H7 (cell line): Measurements from ENCODE around the gene KLHL42. TPM values are rescaled to one million over a fixed set of nuclear protein-coding genes. Genes with fewer than 3 reads are reported as not detected.
"Not testable (repeated sequence)": the region's sequence is repeated elsewhere in the genome, so short reads cannot be mapped to it uniquely, and the experiment has no call there.

Experiments
- DNase-seq: peaks from one replicate; pipeline ENCODE4 v3.0.0; 2012
- H3K27me3 ChIP-seq: 2 replicates; pipeline ENCODE4 v1.6.0; 2011; ENCODE audit warnings: mild to moderate bottlenecking, low read length; ENCODE audit not compliant: control insufficient read depth, insufficient read depth
- H3K36me3 ChIP-seq: replicated peaks from 2 replicates; pipeline ENCODE4 v1.5.1; 2011; ENCODE audit warnings: low read length; ENCODE audit not compliant: control insufficient read depth, insufficient read depth
- H3K4me3 ChIP-seq: 2 replicates; pipeline ENCODE4 v1.5.1; 2011; ENCODE audit warnings: low read depth, mild to moderate bottlenecking, control low read depth, low read length, moderate library complexity; ENCODE audit not compliant: insufficient read depth
- total RNA-seq: library from RNA; depleted of rRNA; stranded (reverse); fragments of >200 nt; shearing (Covaris generic); gene quantifications from 2 replicates; pipeline ENCODE4 v1.2.3, GENCODE V29; 2014; rRNA removed

The KLHL42 gene
- total RNA-seq, 1 experiment from 2014 or later: 15.6 TPM

- Histone ChIP-seq H3K27me3 (no peaks in the 10 kb centered on the region), H3K36me3 (no peaks in the 10 kb centered on the region), H3K4me3 (no peak overlapping the region)
- DNase-seq: no peak
Measured at GRCh38 chr12:27845187-27845586, 65.2 kb downstream of the KLHL42 start.

GRCh38 chr12:27845706-27846105 is 65.7 kb downstream of the KLHL42 start:
- not testable (repeated sequence) for H3K36me3 ChIP-seq, H3K4me3 ChIP-seq, H3K27me3 ChIP-seq, DNase-seq

DNA sequence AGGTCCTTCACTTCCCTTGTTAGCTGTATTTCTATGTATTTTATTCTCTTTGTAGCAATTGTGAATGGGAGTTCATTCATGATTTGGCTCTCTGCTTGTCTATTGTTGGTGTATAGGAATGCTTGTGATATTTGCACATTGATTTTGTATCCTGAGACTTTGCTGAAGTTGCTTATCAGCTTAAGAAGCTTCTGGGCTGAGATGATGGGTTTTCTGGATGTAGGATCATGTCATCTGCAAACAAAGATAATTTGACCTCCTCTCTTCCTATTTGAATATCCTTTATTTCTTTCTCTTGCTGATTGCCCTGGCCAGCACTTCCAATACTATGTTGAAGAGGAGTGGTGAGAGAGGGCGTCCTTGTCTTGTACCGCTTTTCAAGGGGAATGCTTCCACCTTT is 67.3 kb downstream of the KLHL42 start:
- not testable (repeated sequence) for DNase-seq, H3K27me3 ChIP-seq, H3K4me3 ChIP-seq, H3K36me3 ChIP-seq

DNA sequence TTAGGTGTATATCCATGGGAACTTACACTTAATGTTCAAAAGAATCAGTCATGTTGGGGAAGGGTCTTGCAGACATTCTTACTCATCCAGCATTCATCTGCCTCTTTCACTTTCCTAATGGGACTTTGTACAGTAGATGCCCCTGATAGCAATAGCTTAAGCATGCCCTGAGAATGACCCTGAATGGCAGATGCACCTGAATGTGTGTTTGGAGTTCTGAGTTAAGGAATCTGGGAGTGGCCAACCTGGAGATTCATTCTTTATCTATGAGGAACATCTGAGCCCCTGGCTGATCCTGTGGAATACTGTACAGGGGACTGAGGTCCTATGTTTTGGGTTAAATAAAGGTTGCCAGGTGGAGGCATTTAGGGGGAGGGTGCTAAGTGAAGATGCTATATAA is 71.3 kb downstream of the KLHL42 start:
- no peaks in the 10 kb centered on the region for H3K27me3 ChIP-seq
- DNase-seq: no peak

DNA sequence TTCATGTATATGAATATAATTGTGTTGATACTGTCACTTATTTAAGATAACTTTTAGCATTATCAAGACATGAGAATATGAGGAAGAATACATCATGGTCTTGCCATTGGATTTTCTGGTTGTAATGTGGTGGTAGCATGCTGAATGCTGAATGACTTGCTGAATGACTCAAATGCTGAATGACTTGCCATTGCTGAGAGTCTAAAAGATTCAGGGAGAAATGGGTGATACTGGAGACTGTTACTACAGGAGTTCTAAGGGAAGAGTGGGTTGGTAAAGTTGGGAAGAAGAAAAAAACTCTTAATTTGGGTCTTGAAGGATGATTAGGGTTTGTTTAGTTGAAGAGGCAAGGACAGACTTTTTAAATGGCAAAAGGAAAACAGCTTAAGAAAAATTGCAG is 72.1 kb downstream of the KLHL42 start:
- Histone ChIP-seq H3K36me3 (no peaks in the 10 kb centered on the region), H3K27me3 (no peaks in the 10 kb centered on the region), H3K4me3 (no peak overlapping the region)
- DNase-seq: no peak

More for the DNA sequence above, 71.3 kb downstream of the KLHL42 start:
- no peaks in the 10 kb centered on the region for H3K36me3 ChIP-seq
- no peak overlapping the region for H3K4me3 ChIP-seq

Other genes starting within 250 kb of the KLHL42 start
- gene REP15, start 83.8 kb upstream of the KLHL42 start, total RNA-seq: 0.15 and 0.35 TPM in 2 replicates
- gene MRPS35, start 69.4 kb upstream of the KLHL42 start, total RNA-seq: 83.8 and 96.2 TPM in 2 replicates
- gene MANSC4, start within 50 bp of the KLHL42 start, total RNA-seq: not detected in 2 replicates
- gene PTHLH, start 192.5 kb downstream of the KLHL42 start, total RNA-seq: 0.28 TPM in 1 of 2 replicates, not detected in the other